NCI-H2081 (cell line): ENCODE data around the gene BMI1.
"Not testable (repeated sequence)": the region's sequence is repeated elsewhere in the genome, so short reads cannot be mapped to it uniquely, and the experiment has no call there.

Source experiments
- DNase-seq, 2 experiments: peaks; one replicate each; lab custom pipeline; 2025; lab: John Stamatoyannopoulos, UW

BMI1 gene

GRCh38 chr10:22320591-22321155 is at the start of gene BMI1:
Gene BMI1, plus strand, starts transcription at chr10:22321099. Its CDS starts 5,351 bp downstream, at chr10:22326450.
- DNase-seq: peak; percentile 62 to 70

GRCh38 chr10:22271786-22272185 is 49.1 kb upstream of the BMI1 start:
- DNase-seq: no peak

- no peak for DNase-seq
Observed at GRCh38 chr10:22278441-22278782, 42.5 kb upstream of the BMI1 start.

DNA sequence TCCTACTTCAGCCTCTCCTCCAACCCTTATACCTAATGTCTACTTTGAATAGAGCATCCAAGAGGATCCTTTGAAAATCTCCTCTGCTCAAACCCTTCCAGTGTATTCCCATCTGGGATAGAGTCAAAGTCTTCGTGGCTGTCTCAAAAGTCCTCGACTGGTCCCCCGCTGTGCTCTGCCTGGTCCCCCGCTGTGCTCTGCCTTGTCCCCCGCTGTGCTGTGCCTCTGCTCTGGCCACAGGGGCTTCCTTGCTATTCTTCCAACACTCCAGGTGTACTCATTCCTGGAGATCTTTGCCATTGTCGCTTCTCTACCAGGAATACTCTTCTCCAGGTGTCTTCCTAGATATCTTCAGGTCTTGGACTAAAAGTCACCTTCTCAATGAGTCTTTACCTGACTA is 40.8 kb upstream of the BMI1 start:
- DNase-seq: no peak

DNA sequence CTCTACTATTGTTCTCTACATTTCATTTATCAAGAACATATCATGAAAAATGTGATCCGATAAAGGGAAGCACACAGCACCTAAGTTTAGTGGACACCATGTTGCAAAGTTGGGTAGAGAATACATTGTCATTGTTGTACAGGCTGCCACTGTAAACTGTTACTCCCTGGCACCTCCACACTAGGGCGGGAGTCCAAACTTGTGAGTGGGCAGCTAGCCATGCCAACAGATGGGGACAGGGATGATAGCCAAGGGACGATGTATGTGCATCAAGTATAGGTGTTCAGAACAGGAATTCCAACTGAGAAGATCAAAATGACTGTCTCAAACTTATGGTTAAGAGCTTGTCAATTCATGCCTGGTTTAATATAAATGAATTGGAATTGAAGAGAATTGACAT is 35.8 kb upstream of the BMI1 start:
- DNase-seq: no peak

- no peak for DNase-seq
Observed at GRCh38 chr10:22293747-22294404, 27.0 kb upstream of the BMI1 start.

- DNase-seq: peak in 1 of 2 experiments; percentile 42
Observed at GRCh38 chr10:22294694-22295093, 26.2 kb upstream of the BMI1 start.

DNA sequence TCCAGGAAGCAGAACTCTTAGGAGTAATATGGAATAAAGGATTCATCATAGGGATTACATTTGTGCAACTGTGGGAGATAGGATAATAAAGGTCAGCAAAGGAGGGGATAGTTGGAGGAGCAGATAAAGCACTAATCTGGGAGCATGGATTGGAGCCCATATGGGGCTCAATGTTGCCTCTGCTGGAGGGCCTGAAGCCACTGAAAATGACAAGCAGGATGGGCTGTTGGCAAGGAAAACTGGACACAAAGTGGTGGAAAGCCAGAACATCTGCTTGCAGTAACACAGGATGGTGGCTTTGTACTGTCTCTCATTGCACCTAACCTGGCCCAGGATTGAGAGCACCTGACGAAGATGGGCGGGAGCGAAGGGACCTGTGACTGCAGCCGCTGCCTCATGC is 19.7 kb upstream of the BMI1 start:
- no peak for DNase-seq

DNA sequence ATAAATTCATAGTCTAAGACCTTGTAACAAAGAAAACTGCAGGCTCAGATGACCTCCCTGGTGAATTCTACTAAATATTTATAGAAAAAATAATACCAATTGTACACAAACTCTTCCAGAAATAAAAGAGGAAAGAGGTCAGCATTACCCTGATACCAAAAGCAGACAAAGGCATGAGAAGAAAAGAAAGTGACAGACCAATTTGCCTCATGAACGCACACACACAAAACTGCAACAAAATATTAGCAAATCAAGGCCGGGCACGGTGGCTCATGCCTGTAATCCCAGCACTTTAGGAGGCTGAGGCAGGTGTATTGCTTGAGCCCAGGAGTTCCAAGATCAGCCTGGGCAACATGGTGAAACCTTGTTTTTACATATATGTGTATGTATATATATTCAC is 17.4 kb upstream of the BMI1 start:
- DNase-seq: no peak

- no peak for DNase-seq
Observed at GRCh38 chr10:22305721-22306120, 15.2 kb upstream of the BMI1 start.

DNA sequence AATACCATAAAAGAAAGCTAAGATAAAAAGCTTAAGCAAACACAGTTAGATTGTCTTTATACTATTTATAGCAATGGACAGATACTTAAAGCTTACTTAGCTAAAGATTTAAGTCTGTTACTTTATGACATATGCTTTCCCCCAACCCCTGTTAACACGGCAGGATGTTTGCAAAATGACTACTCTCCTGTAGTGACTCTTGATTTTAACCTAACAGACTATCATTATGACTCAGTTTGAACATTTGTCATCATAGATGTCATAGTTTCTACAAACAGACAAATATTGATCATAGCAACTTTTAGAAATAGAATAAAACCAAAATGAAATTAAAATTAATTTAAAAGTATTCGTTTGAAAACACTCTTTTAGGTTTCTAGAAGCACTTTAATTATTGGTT is 12.5 kb upstream of the BMI1 start:
- peak in 1 of 2 experiments; percentile 19 for DNase-seq

DNA sequence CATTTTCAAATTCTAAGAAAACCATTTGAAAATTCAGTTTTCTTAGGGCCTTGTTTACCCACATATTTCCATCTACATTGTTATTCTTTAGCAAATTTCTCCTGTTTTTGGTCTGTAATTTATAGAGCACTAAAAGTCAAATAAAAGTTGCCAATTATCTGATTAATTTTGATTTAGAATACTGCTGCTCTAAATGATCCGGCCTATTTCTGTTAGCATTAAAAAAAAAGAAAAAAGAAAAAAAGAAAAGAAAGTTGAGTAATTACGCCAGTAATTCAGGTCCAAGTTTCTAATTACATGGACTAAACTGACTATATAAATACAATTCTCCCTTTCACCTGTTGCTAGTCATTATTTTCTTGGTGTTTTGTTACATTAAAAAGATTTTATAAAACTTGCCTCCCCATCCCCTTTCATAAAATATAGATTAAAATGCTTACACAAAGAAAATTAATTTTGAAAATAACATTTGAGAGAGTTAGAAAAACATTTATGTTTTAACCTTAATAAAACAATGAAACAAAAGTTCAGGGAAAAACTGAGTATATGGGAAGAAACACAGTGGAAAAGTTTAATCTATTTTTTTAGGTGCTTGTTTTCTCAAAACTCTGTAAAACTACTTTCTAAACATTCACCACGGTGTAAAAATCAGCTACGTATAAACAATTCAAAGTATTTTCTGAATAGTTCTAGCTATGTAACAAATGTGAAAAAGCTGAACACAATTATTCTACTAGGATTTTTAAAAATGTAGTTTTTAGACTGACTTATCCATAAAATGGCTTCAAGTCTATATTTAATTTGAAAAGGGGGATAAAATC is 11.5 kb upstream of the BMI1 start:
- DNase-seq: no peak

DNA sequence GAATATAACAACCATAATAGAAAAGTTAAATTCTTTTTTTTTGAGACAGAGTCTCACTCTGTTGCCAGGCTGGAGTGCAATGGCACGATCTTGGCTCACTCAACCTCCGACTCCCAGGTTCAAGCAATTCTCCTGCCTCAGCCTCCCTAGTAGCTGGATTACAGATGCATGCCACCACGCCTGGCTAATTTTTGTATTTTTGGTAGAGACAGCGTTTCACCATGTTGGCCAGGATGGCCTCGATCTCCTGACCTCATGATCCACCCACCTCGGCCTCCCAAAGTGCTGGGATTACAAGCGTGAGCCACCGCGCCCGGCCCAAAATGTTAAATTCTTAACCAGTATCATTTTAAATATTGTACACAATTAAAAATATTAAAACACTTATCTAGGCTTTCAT is 10.9 kb upstream of the BMI1 start:
- not testable (repeated sequence) for DNase-seq

- DNase-seq: no peak
Observed at GRCh38 chr10:22310928-22311327, 10.0 kb upstream of the BMI1 start.

- no peak for DNase-seq
Observed at GRCh38 chr10:22314852-22315251, 6.0 kb upstream of the BMI1 start.

DNA sequence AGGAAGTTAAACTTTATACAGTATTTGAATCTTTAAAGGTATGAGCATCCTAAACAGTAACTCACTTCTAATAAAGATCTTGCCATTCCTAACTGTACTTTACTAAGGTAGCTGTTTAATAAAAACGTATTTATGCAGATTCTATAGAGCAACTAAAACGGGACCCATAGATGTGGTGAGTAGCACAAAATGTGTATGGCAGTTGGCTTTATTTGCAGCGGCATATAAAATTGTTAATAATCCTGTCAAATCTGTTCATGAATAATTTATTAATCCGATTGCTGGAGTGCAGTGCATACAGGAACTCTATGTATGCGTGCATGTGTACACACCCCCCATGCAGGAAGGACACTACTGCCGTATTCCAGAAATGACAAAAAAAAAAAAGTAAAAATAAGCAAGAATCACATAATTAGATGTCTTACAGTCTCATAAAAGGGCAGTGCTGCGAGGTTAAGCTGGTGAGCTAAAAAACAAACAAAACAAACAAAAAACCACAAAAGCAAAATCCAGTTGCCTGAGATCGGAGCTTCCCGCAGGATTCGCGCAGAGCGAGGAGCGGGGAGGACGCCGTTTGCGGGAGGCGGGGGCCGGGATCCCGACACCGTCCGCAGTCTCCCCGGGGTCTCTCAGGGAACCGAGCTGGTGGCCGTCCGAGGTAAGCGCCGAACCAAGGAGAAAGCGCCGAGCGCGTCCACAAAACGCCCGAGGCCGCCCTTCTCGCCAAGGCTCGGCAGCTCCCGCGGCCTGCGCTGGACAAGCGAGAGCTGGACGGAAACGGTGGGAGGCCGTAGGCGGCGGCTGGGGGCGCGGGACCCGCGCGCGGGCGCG is 5.2 kb upstream of the BMI1 start:
- no peak for DNase-seq

DNA sequence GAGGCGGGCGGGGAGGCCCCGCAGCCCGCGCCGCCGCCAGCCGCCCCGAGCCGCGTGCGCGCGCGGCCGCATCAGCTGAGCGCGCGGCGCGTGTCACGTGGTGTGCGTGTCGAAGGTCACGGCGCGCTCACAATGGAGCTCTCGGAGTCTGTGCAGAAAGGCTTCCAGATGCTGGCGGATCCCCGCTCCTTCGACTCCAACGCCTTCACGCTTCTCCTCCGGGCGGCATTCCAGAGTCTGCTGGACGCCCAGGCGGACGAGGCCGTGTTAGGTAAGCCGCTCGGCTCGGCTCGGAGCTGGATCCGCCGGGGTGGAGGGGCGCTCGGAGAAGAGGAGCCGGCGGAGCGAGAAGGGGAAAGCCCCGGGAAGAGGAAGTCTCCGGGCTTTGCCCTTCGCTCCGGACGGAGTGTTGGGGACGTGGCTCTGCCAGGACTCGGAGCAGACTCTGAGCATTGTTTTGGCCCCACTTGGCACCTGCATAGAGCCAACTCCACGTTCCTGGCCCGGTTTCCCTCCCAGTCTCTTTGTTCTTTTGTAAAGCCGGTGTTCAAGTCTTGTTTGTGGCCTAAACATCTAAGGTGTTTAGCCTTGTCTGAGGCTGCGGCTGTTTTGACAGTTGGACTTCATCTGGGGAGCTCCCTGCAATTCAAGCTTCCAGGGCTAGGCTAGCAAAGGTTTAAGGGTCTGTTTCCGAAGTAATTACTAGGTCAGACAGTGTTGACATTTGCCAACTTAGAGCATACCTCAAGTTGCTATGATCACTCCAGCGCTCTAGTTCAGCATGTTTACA is 4.4 kb upstream of the BMI1 start, which contains the start of gene COMMD3:
Gene COMMD3, plus strand, starts transcription at position 103 of the 790 bp plus-strand sequence. Its CDS starts 30 bp downstream, at position 133.
- DNase-seq: peak; percentile 66 to 84

DNA sequence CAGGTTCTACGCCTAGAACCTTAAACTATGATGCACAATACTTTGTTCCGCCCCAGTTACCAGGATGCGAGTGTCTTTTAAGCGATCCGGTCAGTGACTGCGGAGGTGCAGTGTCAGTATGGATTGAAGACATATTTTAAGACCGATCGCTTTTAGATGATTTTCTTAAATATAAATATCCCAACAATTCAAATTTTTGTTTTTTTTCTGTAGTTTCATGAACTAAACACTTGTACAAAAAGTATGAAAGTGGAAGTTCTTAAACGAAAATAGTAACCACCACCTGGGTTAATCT is 3.9 kb upstream of the BMI1 start:
- DNase-seq: no peak

- DNase-seq: no peak
Observed at GRCh38 chr10:22317771-22318565, 2.9 kb upstream of the BMI1 start.

GRCh38 chr10:22318772-22319171 is 2.1 kb upstream of the BMI1 start:
- no peak for DNase-seq

DNA sequence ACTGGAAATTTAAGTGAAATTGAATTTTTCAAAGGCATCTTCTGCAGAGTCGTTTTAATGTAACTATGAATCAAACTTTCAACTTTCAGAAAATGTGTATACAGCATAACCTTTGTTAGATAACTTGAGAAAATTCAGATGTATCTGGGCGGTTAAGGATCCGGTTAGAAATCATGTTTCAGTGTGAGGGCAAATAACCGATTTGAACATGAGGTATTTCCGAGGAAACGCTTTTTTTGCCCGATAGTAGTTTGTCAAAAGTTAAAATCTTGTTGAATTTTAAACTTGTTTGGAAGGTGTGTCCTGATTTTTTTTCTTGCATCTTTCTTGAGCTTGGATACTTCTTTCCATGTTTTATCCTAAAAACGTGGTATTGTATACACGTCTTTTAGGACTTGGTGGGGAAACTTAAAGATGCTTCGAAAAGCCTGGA is 1.3 kb upstream of the BMI1 start:
- no peak for DNase-seq
